HEK293T (cell line): Measurements from ENCODE around the gene AFF4.

ENCODE experiments used
- ARNT ChIP-seq: fragments of 450-650 bp; IDR thresholded peaks from 2 replicates; pipeline ENCODE4 v1.6.1; 2017; ENCODE audit warnings: mild to moderate bottlenecking
- BHLHE40 ChIP-seq: fragments of 450-650 bp; IDR thresholded peaks from 2 replicates; pipeline ENCODE4 v1.6.1; 2016; ENCODE audit warnings: mild to moderate bottlenecking, moderate library complexity, borderline replicate concordance
- ELF4 ChIP-seq: fragments of 450-650 bp; IDR thresholded peaks from 2 replicates; pipeline ENCODE4 v1.6.1; 2017; ENCODE audit warnings: antibody characterized with exemption
- FOXA1 ChIP-seq: fragments of 450-650 bp; IDR thresholded peaks from 2 replicates; pipeline ENCODE4 v1.6.1; 2016; ENCODE audit warnings: mild to moderate bottlenecking
- FOXK2 ChIP-seq: fragments of 450-650 bp; IDR thresholded peaks from 2 replicates; pipeline ENCODE4 v1.6.1; 2016; ENCODE audit warnings: mild to moderate bottlenecking
- FOXM1 ChIP-seq: fragments of 450-650 bp; IDR thresholded peaks from 2 replicates; pipeline ENCODE4 v1.6.1; 2017; ENCODE audit warnings: mild to moderate bottlenecking, borderline replicate concordance
- HDGF ChIP-seq: fragments of 450-650 bp; IDR thresholded peaks from 2 replicates; pipeline ENCODE4 v1.6.1; 2017; ENCODE audit warnings: antibody characterized with exemption, borderline replicate concordance
- NFRKB ChIP-seq: fragments of 450-650 bp; IDR thresholded peaks from 2 replicates; pipeline ENCODE4 v1.6.1; 2016; ENCODE audit warnings: mild to moderate bottlenecking, moderate library complexity
- SP1 ChIP-seq: fragments of 450-650 bp; IDR thresholded peaks from 2 replicates; pipeline ENCODE4 v1.6.1; 2017
- SUZ12 ChIP-seq: fragments of 450-650 bp; IDR thresholded peaks from 2 replicates; pipeline ENCODE4 v1.6.1; 2016; ENCODE audit warnings: mild to moderate bottlenecking
- TARDBP ChIP-seq: fragments of 450-650 bp; IDR thresholded peaks from 2 replicates; pipeline ENCODE4 v1.6.1; 2016
- ZNF384 ChIP-seq: fragments of 450-650 bp; IDR thresholded peaks from 2 replicates; pipeline ENCODE4 v1.6.1; 2016

GRCh38 chr5:132987531-132988408, 24.3 kb upstream of the AFF4 start:
- no peak for TF ChIP-seq TARDBP
- no peak for TF ChIP-seq BHLHE40
- no peak for TF ChIP-seq FOXA1
- no peak for TF ChIP-seq FOXK2
- no peak for TF ChIP-seq ARNT
- TF ChIP-seq ZNF384 = no peak
- no peak for TF ChIP-seq FOXM1
- no peak for TF ChIP-seq SUZ12
- no peak for TF ChIP-seq ELF4
- TF ChIP-seq SP1 = no peak
- no peak for TF ChIP-seq HDGF
- no peak for TF ChIP-seq NFRKB
